Astrocyte (in vitro differentiated cells and primary cell): ENCODE data around the gene USP40.

Source experiments
- EZH2 ChIP-seq: IDR thresholded peaks from 2 replicates; pipeline ENCODE4 v1.6.1; 2012; ENCODE audit warnings: mild to moderate bottlenecking, low read length, inconsistent platforms; ENCODE audit not compliant: insufficient read depth
- TF ChIP-seq, protein P1 (sequence below): IDR thresholded peaks from 2 replicates; pipeline ENCODE4 v1.5.1; 2011; ENCODE audit warnings: low read depth, mild to moderate bottlenecking, inconsistent platforms, low read length, moderate library complexity; ENCODE audit not compliant: insufficient read depth

DNA sequence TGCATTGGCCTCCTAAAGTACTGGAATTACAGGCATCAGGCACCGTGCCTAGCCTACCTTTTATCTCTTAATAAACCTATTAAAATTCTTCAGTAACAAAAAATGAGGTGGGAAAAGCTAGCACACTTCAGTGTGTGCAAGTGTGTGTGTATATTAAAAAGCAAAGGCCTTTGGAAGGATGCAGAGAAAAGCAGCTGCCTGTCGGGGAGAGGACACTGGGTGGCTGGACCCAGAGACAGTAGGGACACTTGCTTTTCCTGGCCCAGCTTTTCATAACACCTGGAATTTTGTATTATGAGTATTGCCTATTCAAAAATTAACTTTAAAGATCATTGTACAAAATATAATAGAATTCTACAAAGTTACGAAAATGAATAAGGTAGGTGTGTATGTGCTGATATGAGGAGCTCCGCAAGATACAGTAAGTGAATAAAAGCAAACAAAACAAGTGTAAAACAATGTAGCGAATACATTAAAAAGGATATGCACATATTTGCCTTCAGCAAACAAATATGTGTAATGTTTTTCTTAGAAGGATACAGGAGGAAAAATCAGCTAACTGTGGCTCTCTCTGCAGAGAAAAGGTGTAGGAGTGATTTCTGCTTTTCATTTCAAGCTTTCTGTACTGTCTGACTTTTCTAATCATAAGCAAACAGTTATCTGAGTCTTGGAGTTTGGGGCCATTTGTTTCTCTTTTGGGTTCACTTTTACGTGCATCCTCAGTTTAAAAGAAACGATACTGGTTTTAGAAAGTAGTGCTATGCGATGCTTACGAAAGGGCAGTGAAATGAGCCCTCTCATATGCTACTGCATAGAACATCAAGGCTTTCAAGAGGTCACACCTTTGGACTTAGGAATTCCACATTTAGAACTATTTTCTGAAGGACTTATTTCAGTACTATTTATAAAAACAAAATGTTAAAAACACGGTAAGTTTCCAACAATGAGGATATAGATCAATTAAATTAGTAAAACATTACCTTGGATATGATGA is 70.8 kb downstream of the USP40 start:
- TF ChIP-seq, protein P1, sequence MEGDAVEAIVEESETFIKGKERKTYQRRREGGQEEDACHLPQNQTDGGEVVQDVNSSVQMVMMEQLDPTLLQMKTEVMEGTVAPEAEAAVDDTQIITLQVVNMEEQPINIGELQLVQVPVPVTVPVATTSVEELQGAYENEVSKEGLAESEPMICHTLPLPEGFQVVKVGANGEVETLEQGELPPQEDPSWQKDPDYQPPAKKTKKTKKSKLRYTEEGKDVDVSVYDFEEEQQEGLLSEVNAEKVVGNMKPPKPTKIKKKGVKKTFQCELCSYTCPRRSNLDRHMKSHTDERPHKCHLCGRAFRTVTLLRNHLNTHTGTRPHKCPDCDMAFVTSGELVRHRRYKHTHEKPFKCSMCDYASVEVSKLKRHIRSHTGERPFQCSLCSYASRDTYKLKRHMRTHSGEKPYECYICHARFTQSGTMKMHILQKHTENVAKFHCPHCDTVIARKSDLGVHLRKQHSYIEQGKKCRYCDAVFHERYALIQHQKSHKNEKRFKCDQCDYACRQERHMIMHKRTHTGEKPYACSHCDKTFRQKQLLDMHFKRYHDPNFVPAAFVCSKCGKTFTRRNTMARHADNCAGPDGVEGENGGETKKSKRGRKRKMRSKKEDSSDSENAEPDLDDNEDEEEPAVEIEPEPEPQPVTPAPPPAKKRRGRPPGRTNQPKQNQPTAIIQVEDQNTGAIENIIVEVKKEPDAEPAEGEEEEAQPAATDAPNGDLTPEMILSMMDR = no peak
- no peak for TF ChIP-seq EZH2
